Prostate gland (tissue), 2 donors: ENCODE measurements around the gene TOB2. TPM values are rescaled to one million over a fixed set of nuclear protein-coding genes. Genes with fewer than 3 reads are reported as not detected.

Source experiments
- DNase-seq: peaks from one replicate; pipeline ENCODE4 v3.0.0-alpha.2; 2019; ENCODE audit warnings: low spot score
- H3K27ac ChIP-seq, 2 donors: fragments of 200-600 bp; sonication (generic); 2 replicates each; pipeline ENCODE4 v1.5.1; 2017 to 2019
- H3K27me3 ChIP-seq: fragments of 200-600 bp; sonication (generic); replicated peaks from 2 replicates; pipeline ENCODE4 v1.5.1; 2019; ENCODE audit not compliant: insufficient read depth
- H3K36me3 ChIP-seq, 2 donors: fragments of 200-600 bp; sonication (generic); 1 replicate in 1 of 2; 2 replicates in 1 of 2; pipeline versions ENCODE4 v1.5.1 to v1.8.1; 2017 to 2019
- H3K4me1 ChIP-seq: fragments of 200-600 bp; sonication (generic); replicated peaks from 2 replicates; pipeline ENCODE4 v1.5.1; 2019
- H3K4me3 ChIP-seq, 2 donors: fragments of 200-600 bp; sonication (generic); 2 replicates each; pipeline ENCODE4 v1.5.1; 2017 to 2019
- H3K9me3 ChIP-seq: fragments of 200-600 bp; sonication (generic); 2 replicates; pipeline ENCODE4 v1.5.1; 2017
- POLR2A ChIP-seq: fragments of 450-650 bp; IDR thresholded peaks from one replicate; pipeline ENCODE4 v1.6.1; 2016; ENCODE audit warnings: antibody characterized with exemption, mild to moderate bottlenecking
- POLR2AphosphoS5 ChIP-seq: sonication (generic); formaldehyde crosslinking; IDR thresholded peaks from one replicate; pipeline ENCODE4 v1.6.1; 2017; ENCODE audit warnings: antibody characterized with exemption
- WGBS: methylation state at CpG from one replicate; pipeline ENCODE4 v1.1.5; 2018; 5-methylcytosine and 5-hydroxymethylcytosine counted together
- intact Hi-C: fragments of 100-400 bp; cut with DNase I; formaldehyde crosslinking; loops from one replicate; pipeline ENCODE4 v1.14.2; 2022
- total RNA-seq, 2 donors: library from RNA; depleted of rRNA; stranded (reverse); fragments of >200 nt; gene quantifications; one replicate each; pipeline ENCODE4 v1.1.0, GENCODE V29; 2016
- TF ChIP-seq, protein P1 (sequence below), 4 experiments: fragments of 200-600 bp in 2 of 4; fragments of 450-650 bp in 2 of 4; sonication (generic) in 2 of 4; IDR thresholded peaks; 1 replicate in 3 of 4; 2 replicates in 1 of 4; pipeline ENCODE4 v1.5.1; 2016 to 2019; ENCODE audit warnings: antibody characterized with exemption in 4 of 4, mild to moderate bottlenecking in 2 of 4, moderate library complexity in 2 of 4

Gene TOB2
- total RNA-seq, 2 donors from 2014 or later: 56.7 to 80.8 TPM

DNA sequence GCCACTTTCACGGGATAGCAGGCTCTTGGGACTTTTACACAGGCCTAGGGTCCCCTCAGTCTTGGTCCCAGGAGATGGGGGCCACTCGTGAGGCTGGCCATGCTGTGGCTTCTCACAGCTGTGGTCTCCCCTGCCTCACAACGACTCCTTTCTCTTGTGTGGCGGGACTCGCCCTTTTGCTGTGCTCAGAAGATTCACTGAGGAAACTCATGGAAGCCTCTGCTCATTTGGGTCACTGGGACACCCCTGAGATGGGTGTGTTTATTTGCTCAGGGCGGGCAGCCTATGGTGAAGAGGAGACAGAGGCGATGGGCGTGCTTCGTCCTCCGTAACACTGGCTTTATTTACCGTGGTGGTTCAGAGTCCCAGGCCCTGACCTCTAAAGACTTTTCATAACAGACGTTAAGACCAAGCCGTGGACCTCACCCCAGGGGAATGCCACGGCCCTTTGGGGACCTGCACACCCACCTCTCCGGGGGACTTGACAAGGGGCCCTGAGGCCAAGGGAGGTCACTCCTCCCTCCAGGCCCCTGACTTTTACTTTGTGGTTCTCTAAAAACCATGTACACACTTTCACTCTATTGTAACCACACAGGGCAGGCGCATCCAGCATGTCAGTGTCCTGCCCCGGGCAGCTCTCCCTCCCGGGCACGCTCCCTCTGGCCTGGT, 49.3 kb downstream of the TOB2 start:
- peaks cover 0 to 21% of the 10 kb centered on the region in 2 donors for H3K36me3 ChIP-seq

DNA sequence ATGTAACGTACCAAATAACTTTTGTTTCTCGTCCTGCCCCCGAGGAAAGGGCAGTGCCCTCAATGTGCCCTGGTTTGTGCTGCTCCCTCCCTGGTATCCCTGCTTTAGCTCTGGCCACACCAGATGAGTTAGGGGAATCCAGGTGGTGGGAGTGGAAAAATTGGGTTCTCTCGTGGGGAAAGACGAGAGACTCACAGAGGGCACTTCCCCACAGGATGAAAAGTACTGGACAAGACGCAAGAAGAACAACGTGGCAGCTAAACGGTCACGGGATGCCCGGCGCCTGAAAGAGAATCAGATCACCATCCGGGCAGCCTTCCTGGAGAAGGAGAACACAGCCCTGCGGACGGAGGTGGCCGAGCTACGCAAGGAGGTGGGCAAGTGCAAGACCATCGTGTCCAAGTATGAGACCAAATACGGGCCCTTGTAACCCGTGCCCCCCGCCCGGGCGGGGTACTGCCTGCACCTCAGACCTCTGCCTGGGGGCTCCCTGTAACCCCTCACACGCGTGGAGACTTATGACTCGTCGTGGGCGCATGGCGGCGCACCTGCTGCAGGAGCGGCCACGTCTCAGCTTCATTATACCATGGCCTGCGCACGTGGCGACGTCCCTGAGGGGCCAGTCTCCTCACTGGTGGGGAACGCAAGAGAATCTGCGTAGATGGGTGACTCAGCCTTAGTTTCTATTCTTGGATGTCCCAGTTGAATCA, 50.9 kb downstream of the TOB2 start:
- DNase-seq: no peak
- intact Hi-C loops: no loop called here
- no peak overlapping the region for H3K27ac ChIP-seq
- H3K27me3 ChIP-seq: no peaks in the 10 kb centered on the region
- H3K4me3 ChIP-seq: no peak overlapping the region
- H3K4me1 ChIP-seq: no peaks in the 10 kb centered on the region
- WGBS: 93% methylated on average over 36 of the region's 37 CpGs
- peaks cover 0 to 21% of the 10 kb centered on the region in 2 donors for H3K36me3 ChIP-seq
- no peak for TF ChIP-seq POLR2AphosphoS5
- TF ChIP-seq, protein P1, sequence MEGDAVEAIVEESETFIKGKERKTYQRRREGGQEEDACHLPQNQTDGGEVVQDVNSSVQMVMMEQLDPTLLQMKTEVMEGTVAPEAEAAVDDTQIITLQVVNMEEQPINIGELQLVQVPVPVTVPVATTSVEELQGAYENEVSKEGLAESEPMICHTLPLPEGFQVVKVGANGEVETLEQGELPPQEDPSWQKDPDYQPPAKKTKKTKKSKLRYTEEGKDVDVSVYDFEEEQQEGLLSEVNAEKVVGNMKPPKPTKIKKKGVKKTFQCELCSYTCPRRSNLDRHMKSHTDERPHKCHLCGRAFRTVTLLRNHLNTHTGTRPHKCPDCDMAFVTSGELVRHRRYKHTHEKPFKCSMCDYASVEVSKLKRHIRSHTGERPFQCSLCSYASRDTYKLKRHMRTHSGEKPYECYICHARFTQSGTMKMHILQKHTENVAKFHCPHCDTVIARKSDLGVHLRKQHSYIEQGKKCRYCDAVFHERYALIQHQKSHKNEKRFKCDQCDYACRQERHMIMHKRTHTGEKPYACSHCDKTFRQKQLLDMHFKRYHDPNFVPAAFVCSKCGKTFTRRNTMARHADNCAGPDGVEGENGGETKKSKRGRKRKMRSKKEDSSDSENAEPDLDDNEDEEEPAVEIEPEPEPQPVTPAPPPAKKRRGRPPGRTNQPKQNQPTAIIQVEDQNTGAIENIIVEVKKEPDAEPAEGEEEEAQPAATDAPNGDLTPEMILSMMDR (IDR thresholded peaks at IDR 0.05): no peak
- TF ChIP-seq POLR2A: no peak
- H3K9me3 ChIP-seq: no peaks in the 10 kb centered on the region

More for the DNA sequence above, 49.3 kb downstream of the TOB2 start:
- DNase-seq: no peak
- peaks cover 4% of the 10 kb centered on the region for H3K4me1 ChIP-seq
- TF ChIP-seq POLR2A (no peak), POLR2AphosphoS5 (no peak)
- TF ChIP-seq, protein P1 (IDR thresholded peaks at IDR 0.05): no peak
- intact Hi-C loops: no loop called here
- no peak overlapping the region for H3K4me3 ChIP-seq
- peak overlapping the region in 1 of 2 donors; percentile 8 for H3K27ac ChIP-seq
- whole genome bisulfite sequencing: 71% methylated on average over 19 of the region's 19 CpGs
- H3K9me3 ChIP-seq: no peaks in the 10 kb centered on the region
- no peaks in the 10 kb centered on the region for H3K27me3 ChIP-seq

- Histone ChIP-seq H3K4me1 (no peaks in the 10 kb centered on the region), H3K27ac (peak overlapping the region; percentile 5 to 37), H3K9me3 (no peaks in the 10 kb centered on the region), H3K27me3 (no peaks in the 10 kb centered on the region), H3K36me3 (peaks cover 0 to 21% of the 10 kb centered on the region in 2 donors), H3K4me3 (no peak overlapping the region)
- WGBS: 90% methylated on average over 11 of the region's 11 CpGs
- no peak for DNase-seq
- intact Hi-C loops: no loop called here
- TF ChIP-seq, protein P1 (IDR thresholded peaks at IDR 0.05): no peak
Observed at GRCh38 chr22:41394012-41394356, 52.6 kb downstream of the TOB2 start.

DNA sequence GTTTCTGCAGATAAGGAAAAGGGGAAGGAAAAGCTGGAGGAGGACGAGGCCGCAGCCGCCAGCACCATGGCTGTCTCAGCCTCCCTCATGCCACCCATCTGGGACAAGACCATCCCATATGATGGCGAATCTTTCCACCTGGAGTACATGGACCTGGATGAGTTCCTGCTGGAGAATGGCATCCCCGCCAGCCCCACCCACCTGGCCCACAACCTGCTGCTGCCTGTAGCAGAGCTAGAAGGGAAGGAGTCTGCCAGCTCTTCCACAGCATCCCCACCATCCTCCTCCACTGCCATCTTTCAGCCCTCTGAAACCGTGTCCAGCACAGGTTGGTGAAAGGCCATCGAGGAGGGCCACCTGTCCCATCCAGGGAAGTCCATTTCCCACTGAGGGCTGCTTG, 59.3 kb downstream of the TOB2 start:
- Histone ChIP-seq H3K4me3 (no peak overlapping the region), H3K27ac (no peak overlapping the region), H3K36me3 (no peaks in the 10 kb centered on the region), H3K4me1 (peaks cover 7% of the 10 kb centered on the region), H3K9me3 (no peaks in the 10 kb centered on the region), H3K27me3 (no peaks in the 10 kb centered on the region)
- TF ChIP-seq POLR2AphosphoS5 (no peak), POLR2A (no peak)
- TF ChIP-seq, protein P1 (IDR thresholded peaks at IDR 0.05): no peak
- intact Hi-C loops: no loop called here
- WGBS: 89% methylated on average over 7 of the region's 7 CpGs
- DNase-seq: no peak

DNA sequence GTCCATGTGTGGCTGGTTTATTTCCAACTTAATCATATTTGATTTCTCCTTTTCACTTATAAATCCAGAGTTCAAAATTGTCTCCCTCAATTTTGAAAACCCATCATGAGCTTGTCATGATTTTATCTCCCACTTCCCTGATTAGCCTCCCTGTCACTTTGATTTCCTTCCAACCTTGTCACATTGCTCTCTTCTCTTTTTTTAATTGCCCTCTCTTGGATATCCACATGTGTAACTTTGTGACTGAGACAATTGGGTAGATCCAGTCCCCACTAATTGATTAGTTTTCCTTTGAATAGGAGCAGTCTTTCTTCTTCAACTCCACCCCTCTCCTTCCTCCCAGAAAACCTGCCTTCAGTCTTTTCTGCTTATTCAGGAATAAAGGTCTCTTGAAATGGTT, 62.5 kb downstream of the TOB2 start:
- TF ChIP-seq POLR2AphosphoS5: no peak
- no peak for TF ChIP-seq POLR2A
- TF ChIP-seq, protein P1 (IDR thresholded peaks at IDR 0.05): no peak
- H3K4me1 ChIP-seq: peaks cover 9% of the 10 kb centered on the region
- H3K27ac ChIP-seq: peak overlapping the region in 1 of 2 donors; percentile 98
- intact Hi-C loops: loop anchor here (5.0 kb wide), 1 partner anchor 292 kb away; the partner anchor contains the start of gene EP300
- H3K36me3 ChIP-seq: no peaks in the 10 kb centered on the region
- no peak overlapping the region for H3K4me3 ChIP-seq
- no peaks in the 10 kb centered on the region for H3K9me3 ChIP-seq
- no peak for DNase-seq
- no peaks in the 10 kb centered on the region for H3K27me3 ChIP-seq
